Esophagus (tissue), 2 donors: ENCODE results near the gene RB1. TPM values are rescaled to one million over a fixed set of nuclear protein-coding genes. Genes with fewer than 3 reads are reported as not detected.

Experiments used
- H3K27ac ChIP-seq, 2 donors: one replicate each; pipeline ENCODE4 v1.5.1; 2013; ENCODE audit warnings: low read depth in 2 of 2, mild to moderate bottlenecking in 2 of 2, inconsistent platforms in 1 of 2, low read length in 1 of 2, moderate library complexity in 1 of 2
- H3K27me3 ChIP-seq, 2 donors: one replicate each; pipeline ENCODE4 v1.6.1; 2013; ENCODE audit warnings: low read length in 2 of 2, control low read depth in 1 of 2, mild to moderate bottlenecking in 1 of 2; ENCODE audit not compliant: insufficient read depth in 2 of 2, control insufficient read depth in 1 of 2
- H3K36me3 ChIP-seq, 2 donors: one replicate each; pipeline ENCODE4 v1.6.1; 2013; ENCODE audit warnings: low read length in 1 of 2; ENCODE audit not compliant: control insufficient read depth in 2 of 2, insufficient read depth in 2 of 2
- H3K4me1 ChIP-seq, 2 donors: one replicate each; pipeline ENCODE4 v1.6.1; 2013; ENCODE audit warnings: low read length in 1 of 2; ENCODE audit not compliant: control insufficient read depth in 2 of 2, insufficient read depth in 2 of 2
- H3K4me3 ChIP-seq, 2 donors: one replicate each; pipeline ENCODE4 v1.5.1; 2013; ENCODE audit warnings: low read length in 2 of 2, mild to moderate bottlenecking in 2 of 2, low read depth in 1 of 2, moderate library complexity in 1 of 2
- H3K9me3 ChIP-seq, 2 donors: one replicate each; pipeline ENCODE4 v1.6.1; 2013; ENCODE audit warnings: mild to moderate bottlenecking in 2 of 2, low read depth in 1 of 2, low read length in 1 of 2, moderate library complexity in 1 of 2; ENCODE audit not compliant: control insufficient read depth in 2 of 2, insufficient read depth in 1 of 2
- WGBS, 2 donors: extraction: QIAGEN DNeasy Blood & Tissue Kit; methylation state at CpG; one replicate each; pipeline ENCODE4 v1.1.7; 2013; 5-methylcytosine and 5-hydroxymethylcytosine counted together
- polyA plus RNA-seq, 2 donors: library from polyadenylated mRNA; stranded (reverse); fragments of 200-250 nt; gene quantifications; one replicate each; pipeline ENCODE4 v1.2.3, GENCODE V29; 2013
- donor health status: healthy with polysubstance abuse.
- donor health status: Bipolar disorder and iron deficiency.

The RB1 gene
- polyA plus RNA-seq, 2 donors, result 15.5 to 17.4 TPM

- 72 to 76% methylated on average over 4 of the region's 4 CpGs for WGBS, 2 donors
- no peak overlapping the region for H3K27ac ChIP-seq
- peaks cover 2 to 5% of the 10 kb centered on the region in 2 donors for H3K36me3 ChIP-seq
Observed at GRCh38 chr13:48476686-48477085, 173.1 kb downstream of the RB1 start.

GRCh38 chr13:48477191-48477855 is 173.8 kb downstream of the RB1 start:
- WGBS, 2 donors, result 90% methylated on average over 2 of the region's 2 CpGs
- peaks cover 2 to 5% of the 10 kb centered on the region in 2 donors for H3K36me3 ChIP-seq
- no peak overlapping the region for H3K4me3 ChIP-seq
- no peak overlapping the region for H3K27ac ChIP-seq
- H3K4me1 ChIP-seq, result no peaks in the 10 kb centered on the region
- no peaks in the 10 kb centered on the region for H3K9me3 ChIP-seq
- H3K27me3 ChIP-seq, result no peaks in the 10 kb centered on the region

More at GRCh38 chr13:48476686-48477085, 173.1 kb downstream of the RB1 start:
- Histone ChIP-seq H3K27me3 (no peaks in the 10 kb centered on the region), H3K4me3 (no peak overlapping the region), H3K4me1 (no peaks in the 10 kb centered on the region), H3K9me3 (no peaks in the 10 kb centered on the region)

- no peaks in the 10 kb centered on the region for H3K9me3 ChIP-seq
- H3K4me3 ChIP-seq, result no peak overlapping the region
- H3K27ac ChIP-seq, result no peak overlapping the region
- H3K36me3 ChIP-seq, result peaks cover 2 to 5% of the 10 kb centered on the region in 2 donors
- 70 to 75% methylated on average over 1 of the region's 1 CpG for WGBS, 2 donors
- H3K27me3 ChIP-seq, result no peaks in the 10 kb centered on the region
- no peaks in the 10 kb centered on the region for H3K4me1 ChIP-seq
Observed at GRCh38 chr13:48478391-48478790, 174.8 kb downstream of the RB1 start.

- Histone ChIP-seq H3K4me1 (no peaks in the 10 kb centered on the region), H3K4me3 (no peak overlapping the region), H3K9me3 (no peaks in the 10 kb centered on the region), H3K36me3 (peaks cover 0 to 5% of the 10 kb centered on the region in 2 donors), H3K27me3 (no peaks in the 10 kb centered on the region), H3K27ac (peak overlapping the region in 1 of 2 donors; percentile 59)
- WGBS, 2 donors, result 88 to 90% methylated on average over 3 of the region's 3 CpGs
Observed at GRCh38 chr13:48483575-48483974, 180.0 kb downstream of the RB1 start.

- WGBS, 2 donors, result 55 to 80% methylated on average over 3 of the region's 3 CpGs
- peaks cover 0 to 3% of the 10 kb centered on the region in 2 donors for H3K36me3 ChIP-seq
Observed at GRCh38 chr13:48485432-48485831, 181.9 kb downstream of the RB1 start.

GRCh38 chr13:48486362-48486761 is 182.8 kb downstream of the RB1 start:
- Histone ChIP-seq H3K4me1 (no peaks in the 10 kb centered on the region), H3K36me3 (peaks cover 0 to 3% of the 10 kb centered on the region in 2 donors), H3K4me3 (no peak overlapping the region), H3K27ac (no peak overlapping the region), H3K9me3 (no peaks in the 10 kb centered on the region), H3K27me3 (no peaks in the 10 kb centered on the region)

More at GRCh38 chr13:48485432-48485831, 181.9 kb downstream of the RB1 start:
- Histone ChIP-seq H3K4me3 (no peak overlapping the region), H3K4me1 (no peaks in the 10 kb centered on the region), H3K27me3 (no peaks in the 10 kb centered on the region), H3K27ac (peak overlapping the region in 1 of 2 donors; percentile 42), H3K9me3 (no peaks in the 10 kb centered on the region)

GRCh38 chr13:48486836-48487235 is 183.3 kb downstream of the RB1 start:
- no peaks in the 10 kb centered on the region for H3K9me3 ChIP-seq
- H3K27ac ChIP-seq, result no peak overlapping the region
- WGBS, 2 donors, result 88 to 89% methylated on average over 5 of the region's 5 CpGs
- H3K4me1 ChIP-seq, result no peaks in the 10 kb centered on the region
- no peaks in the 10 kb centered on the region for H3K27me3 ChIP-seq
- H3K4me3 ChIP-seq, result no peak overlapping the region
- peaks cover 0 to 3% of the 10 kb centered on the region in 2 donors for H3K36me3 ChIP-seq

GRCh38 chr13:48487968-48488367 is 184.4 kb downstream of the RB1 start:
- peaks cover 0 to 3% of the 10 kb centered on the region in 2 donors for H3K36me3 ChIP-seq
- H3K4me1 ChIP-seq, result no peaks in the 10 kb centered on the region
- WGBS, 2 donors, result 96 to 98% methylated on average over 2 of the region's 2 CpGs
- no peaks in the 10 kb centered on the region for H3K9me3 ChIP-seq
- H3K27me3 ChIP-seq, result no peaks in the 10 kb centered on the region
- no peak overlapping the region for H3K4me3 ChIP-seq
- no peak overlapping the region for H3K27ac ChIP-seq

GRCh38 chr13:48488995-48489394 is 185.4 kb downstream of the RB1 start:
- Histone ChIP-seq H3K27me3 (no peaks in the 10 kb centered on the region), H3K9me3 (no peaks in the 10 kb centered on the region), H3K4me3 (no peak overlapping the region), H3K27ac (no peak overlapping the region), H3K4me1 (peaks cover 2 to 3% of the 10 kb centered on the region in 2 donors), H3K36me3 (peaks cover 0 to 3% of the 10 kb centered on the region in 2 donors)

GRCh38 chr13:48489666-48490065 is 186.1 kb downstream of the RB1 start:
- peaks cover 0 to 3% of the 10 kb centered on the region in 2 donors for H3K36me3 ChIP-seq
- H3K9me3 ChIP-seq, result no peaks in the 10 kb centered on the region
- no peak overlapping the region for H3K27ac ChIP-seq
- H3K27me3 ChIP-seq, result no peaks in the 10 kb centered on the region
- no peak overlapping the region for H3K4me3 ChIP-seq
- H3K4me1 ChIP-seq, result peaks cover 2 to 3% of the 10 kb centered on the region in 2 donors
